Epidermal melanocyte (primary cell): ENCODE results near the gene CASTOR1.
A peak's percentile ranks its signal among the peaks of the same experiment; 100 is the strongest.

Experiments used
- DNase-seq: peaks from one replicate; pipeline ENCODE4 v3.0.0; 2011; ENCODE audit warnings: low spot score; ENCODE audit not compliant: insufficient read length

Gene CASTOR1

DNA sequence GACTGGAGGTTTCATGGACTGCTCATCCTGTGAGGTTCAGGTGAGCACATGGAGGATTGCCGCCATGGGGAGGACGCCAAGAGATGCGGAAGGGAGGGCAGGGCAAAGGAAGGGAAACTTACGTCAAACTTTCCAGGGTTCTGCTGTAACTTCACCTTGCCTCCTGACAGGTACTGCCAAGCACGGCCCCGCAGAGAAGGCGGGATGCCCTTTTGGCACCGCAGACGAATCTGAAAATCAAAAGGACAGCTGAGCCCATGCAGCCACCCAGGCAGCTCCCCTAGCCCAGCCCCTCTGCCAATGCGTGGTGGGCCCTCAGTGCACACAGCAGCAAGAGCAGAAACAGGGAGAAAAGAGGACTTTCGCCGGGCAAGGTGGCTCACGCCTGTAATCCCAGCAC lies 10.0 kb upstream of the CASTOR1 start:
- DNase-seq: no peak

DNA sequence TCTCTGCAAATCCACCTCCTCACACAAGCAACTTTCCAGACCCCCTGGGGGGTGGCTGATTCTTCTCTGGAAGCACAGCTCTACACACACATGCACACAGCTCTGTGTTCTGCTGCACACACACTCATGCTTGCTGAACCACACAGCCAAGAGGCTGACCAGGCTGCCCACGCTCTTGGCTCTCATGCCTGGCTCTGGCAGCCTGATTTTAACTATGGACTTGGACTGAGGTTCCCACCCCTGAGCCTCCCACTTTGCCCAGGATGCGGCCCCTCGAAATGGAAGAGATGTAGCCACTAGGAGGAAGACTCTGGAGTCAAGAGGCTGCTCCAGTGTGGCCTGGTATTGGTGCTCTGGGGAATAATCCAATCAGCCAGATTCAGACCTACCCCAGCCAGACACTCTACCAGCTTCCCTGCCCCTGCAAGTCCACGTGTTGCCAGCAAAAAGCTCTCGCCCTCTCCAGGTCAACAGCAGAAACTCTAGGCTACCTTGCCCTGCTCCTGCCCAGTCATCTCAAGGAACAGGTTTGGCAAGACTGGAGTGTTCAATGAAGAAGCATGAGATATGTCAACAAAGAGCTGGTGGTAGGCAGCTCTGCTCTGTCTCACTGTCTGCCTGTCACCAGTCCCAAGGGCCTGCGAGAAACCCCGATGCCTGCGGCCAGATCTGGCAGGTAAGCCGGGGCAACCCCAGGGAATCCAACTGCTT lies 8.8 kb upstream of the CASTOR1 start:
- DNase-seq: no peak

DNA sequence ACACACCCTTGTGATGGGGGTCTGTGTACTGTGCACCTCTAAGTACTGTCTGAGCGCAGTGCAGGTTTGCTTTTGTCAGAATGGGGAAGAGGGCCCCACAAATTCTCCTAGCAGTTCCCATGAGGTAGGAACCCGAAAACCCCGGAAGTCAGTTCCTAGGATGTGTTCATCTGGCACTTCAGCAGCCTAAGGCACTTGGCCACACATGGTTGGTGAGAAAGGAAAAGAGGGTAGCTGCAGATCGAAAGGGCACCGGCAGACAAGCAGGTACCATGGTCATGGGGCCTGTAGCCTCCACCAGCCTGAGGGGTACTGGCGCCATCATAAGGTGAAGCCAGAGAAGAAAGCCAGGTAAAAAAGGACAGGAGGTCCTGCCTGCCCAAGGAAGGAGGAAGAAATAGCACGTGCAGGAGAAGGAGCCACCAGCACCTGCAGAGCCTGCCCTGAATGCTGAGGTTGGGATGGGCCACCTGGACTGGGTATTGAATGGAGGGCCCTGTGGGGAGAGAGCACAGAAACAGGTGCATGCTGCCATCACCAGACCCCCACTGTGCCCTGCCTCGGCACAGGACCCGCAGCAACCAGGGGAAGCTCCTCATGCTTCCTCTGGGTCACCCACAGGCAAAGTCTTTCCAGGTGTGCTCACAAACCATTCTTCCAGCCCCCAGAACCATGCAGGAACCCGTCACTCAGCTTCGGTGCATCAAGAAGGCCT lies 8.1 kb upstream of the CASTOR1 start:
- DNase-seq: no peak

DNA sequence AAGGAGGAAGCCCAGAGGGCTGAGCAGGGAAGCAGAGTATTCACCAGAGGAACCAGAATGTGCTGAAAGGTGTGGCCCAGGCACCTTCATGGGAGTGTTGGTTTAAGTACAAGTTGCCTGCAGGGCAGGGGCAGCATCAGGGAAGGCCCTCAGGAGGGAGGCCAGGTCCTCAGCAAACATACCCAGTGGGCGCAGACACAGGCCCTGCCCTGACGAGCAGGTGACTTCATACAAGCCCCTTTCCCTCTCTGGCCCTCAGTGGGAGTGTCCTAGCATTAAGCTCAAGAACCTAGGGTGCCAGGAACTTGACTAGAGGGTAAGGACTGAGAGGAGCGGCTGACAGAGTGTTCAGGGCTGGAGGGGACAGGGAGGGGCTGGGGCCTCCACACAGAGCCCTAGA lies 7.5 kb upstream of the CASTOR1 start:
- DNase-seq: no peak

DNA sequence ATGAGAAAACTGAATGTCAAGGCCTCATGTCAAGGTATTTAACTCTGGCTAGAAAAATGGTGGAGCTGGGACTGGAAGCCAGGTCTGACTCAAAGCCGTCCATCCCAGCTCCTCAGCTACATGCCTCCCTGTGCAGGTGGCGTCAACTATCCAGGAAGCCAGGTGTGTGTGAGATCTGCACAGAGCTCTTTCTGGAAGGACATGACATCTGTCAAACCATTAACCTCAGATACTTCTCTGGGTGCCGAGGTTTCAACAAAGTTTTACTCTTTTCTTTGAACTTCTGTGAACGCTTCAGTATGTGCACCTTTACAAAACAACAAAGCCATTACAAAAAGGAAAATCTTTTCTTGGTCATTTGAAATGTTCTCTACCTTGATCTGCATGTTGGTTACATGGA lies 7.0 kb upstream of the CASTOR1 start:
- no peak for DNase-seq

DNA sequence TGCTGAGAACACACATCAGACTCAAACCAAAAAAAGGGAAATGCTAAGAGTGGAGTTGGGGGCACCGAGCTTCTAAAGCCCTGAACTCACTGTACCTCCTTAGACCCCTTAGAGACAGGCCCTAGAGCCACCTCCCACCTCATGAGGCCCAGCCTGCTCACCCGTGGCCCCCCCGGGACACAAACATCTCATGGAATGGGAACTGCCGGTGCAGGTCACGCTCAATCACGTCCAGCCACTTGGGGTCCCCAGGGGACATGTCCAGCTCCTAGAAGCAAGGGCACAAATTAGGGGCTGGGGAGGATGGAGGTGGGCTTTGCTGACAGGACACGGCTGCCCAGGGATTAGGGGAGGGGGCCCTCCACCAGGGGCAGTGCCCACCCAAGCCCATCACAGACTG lies 6.3 kb upstream of the CASTOR1 start:
- DNase-seq: no peak

DNA sequence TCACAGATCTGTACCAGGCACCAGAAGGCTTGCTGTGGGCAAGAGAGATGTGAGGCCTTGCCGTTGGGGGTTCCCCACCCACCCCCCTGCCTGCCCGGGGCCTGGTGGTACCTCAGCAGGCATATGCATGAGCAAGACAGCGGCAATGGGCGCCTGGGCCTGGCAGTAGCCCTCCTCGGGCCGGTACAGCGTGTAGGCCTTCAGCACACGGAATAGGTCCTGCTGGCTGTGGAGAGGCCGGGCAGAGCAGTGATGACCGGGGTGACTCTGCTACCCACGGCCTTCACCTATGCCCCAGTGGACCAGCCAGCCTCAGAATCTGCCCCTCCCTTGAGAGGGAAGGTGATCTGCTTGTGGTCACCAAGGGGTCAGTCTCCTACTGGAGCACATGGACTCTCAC lies 5.5 kb upstream of the CASTOR1 start:
- DNase-seq: no peak

DNA sequence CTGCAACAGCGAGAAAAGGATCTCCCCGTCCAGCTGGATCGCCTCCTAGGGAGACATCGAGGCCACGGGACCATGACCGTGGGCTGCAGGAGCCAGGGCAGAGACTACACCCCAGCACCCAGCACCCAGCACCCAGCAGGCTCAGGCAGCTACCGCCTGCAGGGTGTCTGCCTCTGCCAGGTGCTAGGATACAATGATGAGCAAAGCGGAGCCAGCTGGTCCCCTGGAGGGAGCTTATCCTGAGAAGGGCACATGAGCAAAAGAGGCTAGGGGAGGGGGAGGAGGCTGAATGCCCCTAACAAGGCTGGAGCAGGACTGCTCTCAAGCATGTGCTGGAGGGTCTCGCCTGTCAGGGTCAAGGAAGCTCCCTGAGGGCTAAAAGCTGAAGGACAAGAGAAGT lies 4.8 kb upstream of the CASTOR1 start:
- DNase-seq: no peak

DNA sequence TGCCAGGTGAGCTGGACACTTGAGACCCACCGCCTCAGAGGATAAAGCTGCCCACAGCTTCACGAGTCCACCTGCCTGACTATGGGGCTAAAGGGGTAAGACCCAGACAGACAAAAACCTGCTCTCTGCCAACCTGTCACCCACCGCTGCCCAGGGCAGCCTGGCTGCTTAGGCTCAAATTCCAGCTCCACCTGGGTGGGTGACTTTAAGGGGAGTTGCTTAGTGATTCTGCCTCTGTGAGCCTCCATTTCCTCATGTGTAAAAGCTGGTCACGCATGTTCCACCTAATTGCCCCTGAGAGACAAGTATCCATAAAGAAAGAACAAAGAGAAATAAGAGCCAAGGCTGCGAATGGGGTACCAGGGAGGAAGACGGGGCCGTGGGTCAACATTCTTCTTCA lies 3.7 kb upstream of the CASTOR1 start:
- no peak for DNase-seq

DNA sequence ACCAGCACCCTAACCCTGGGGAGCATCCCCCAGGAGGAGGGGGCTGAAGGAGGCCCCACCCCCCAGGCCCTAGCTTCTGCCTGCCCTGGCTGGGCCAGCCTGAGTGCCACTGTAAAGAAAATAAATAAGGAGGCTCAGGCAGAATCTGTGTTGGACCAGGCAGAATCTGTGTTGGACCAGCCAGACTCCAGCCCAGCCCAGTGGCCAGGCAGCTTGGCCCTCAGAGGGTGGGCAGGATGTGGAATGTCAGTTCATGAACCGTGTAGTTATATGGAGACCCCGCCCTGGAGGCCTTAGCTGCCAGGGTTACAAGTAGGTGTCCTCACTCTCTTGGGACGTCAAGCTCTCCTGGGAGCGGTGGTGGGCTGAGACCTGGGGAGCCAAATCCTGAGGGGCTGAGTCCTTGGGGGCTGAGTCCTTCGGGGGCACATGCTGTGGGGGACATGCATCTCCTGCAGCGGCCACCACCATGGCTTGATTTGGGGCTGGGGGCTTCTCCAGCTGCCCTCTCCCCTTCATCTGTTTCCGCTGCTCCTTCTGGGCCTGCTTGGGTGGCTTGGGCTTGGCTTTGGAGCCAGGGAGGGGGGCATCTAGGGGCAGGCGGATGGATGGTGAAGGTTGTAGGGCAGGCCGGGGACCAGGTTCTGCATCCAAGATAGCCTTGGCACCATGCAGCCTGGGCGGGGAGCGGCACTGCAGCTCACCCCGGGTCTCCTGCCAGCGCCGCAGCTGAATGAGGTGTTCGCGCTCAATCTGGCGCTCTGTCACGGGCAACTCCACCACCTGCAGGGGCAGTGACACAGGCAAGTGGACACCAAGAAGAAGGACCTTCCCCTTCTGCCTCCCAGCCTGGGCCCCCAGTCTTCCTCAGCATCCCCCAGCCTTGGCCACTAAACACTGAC lies 3.0 kb upstream of the CASTOR1 start:
- no peak for DNase-seq

DNA sequence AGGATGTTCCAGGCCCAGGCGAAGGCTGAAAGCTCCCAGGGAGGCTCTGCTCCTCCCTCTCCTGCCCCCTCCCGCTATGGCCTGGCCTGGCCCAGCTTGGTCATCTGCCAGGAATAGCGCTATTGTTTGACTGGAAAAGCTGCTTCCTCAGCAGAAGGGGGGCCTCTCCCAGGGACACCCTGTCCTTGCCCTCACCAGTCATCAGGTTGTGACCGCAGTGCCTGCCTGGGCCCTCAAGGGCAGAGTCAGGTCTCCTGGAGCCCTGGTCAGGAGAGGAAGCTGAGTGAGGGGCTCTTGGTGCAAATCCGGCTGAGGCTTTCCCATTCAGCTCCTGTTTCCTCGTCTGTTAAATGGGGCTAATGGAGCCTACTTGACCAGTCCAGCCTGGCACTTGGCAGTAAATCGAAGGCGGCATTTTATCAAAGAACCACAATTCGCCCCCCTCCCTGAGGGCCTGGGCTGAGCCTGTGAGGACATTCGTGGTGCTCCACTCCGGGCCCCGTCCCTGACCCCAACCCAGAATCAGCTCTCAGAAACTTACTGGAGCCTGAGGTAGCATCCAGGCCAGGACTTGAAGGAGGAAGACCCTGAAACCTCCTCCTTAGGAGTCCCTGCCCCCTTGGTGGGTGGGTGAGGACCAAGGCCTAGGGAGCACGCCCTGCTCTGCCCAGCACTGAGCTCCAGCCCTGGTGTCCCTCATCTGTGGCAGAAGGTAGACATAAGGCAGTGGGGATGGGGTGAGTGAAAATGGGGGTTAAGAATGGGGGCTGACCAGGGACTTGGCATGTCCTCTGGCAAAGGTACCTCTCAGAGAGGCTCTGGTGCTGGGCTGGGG lies 2.0 kb upstream of the CASTOR1 start:
- DNase-seq: no peak

DNA sequence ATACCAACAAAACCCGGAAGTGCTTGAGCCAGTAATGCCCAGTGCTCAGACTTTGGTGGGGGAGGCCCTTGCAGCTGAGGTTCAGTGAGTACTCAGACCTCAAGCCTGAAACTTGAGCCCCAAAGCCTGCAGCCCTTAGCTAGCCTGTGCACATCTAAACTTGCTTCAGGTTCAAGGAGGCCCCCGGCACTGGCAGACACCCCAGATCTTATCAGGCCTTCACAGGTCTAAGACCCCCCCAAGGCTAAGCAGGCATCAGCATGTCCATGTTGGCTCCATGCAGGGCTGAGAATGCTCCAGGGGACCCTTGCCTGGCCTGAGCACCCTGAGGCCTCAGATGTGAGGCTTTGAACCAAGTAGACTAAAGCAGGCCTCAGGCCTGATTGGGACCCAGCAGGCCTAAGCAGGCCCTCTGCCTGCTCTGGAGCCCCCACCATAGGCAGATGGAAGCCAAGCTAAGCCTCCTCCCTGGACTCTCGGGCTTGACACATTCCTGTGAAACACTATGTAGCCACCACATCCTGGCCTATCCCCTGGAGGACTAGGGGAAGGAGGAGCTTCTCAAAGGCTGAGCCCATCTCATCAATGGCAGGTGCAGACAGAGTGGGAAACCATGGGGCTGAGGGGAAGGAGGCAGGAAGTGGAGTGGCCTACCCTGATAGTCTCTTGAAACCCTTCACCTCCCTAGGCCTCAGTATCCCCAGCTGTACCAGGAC lies 1.2 kb upstream of the CASTOR1 start:
- DNase-seq: no peak

DNA sequence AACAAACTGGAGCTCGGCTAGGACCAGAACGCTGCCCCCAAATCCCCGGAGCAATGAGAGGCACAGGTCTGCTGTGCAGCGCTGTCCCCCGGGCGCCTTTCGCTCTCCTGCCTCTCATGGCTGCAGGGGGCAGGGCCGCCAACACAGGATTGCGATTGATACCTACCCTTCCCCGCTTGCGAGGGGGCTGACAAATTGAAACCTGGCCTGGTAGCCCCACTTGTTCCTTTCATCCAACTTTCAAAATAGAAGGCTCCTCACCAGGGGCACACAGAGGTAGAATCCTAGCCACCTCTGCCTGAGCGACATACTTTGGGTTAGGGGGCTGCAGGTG lies 642 bp upstream of the CASTOR1 start:
- no peak for DNase-seq

DNA sequence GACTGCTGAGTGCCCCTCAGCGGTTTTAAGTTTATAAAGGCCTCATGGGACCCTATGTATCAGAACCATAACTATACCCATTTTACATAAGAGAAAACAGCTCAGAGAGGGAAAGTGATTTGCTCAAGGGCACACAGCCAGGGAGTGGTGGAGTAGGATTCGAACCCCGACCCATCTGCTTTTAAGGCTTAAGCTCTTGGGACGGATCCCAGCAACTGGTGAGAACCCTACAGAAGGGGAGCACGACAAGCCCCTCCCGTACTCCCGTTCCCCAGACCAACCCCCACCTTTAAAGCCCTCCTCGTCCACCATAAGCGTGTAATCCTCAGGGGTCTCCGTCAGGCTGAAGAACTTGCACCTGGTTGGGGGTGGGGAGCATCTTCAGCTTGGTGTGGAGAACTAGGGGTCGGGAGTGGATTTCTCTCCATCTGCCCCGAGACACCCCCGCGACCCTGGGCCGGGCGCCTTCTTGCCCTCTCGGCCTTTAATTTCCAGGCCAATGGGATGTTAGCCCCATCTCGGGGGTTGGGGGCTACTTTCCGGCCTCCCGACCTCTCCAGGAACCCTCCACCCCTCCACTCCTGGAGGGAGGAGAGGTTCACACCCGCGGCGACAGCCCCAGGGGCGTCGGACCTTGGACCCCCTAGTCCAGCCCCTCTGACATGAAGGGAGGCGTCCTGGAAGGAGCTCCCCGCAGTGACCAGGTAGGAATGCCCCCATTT lies 725 bp downstream of the CASTOR1 start:
- DNase-seq: no peak

DNA sequence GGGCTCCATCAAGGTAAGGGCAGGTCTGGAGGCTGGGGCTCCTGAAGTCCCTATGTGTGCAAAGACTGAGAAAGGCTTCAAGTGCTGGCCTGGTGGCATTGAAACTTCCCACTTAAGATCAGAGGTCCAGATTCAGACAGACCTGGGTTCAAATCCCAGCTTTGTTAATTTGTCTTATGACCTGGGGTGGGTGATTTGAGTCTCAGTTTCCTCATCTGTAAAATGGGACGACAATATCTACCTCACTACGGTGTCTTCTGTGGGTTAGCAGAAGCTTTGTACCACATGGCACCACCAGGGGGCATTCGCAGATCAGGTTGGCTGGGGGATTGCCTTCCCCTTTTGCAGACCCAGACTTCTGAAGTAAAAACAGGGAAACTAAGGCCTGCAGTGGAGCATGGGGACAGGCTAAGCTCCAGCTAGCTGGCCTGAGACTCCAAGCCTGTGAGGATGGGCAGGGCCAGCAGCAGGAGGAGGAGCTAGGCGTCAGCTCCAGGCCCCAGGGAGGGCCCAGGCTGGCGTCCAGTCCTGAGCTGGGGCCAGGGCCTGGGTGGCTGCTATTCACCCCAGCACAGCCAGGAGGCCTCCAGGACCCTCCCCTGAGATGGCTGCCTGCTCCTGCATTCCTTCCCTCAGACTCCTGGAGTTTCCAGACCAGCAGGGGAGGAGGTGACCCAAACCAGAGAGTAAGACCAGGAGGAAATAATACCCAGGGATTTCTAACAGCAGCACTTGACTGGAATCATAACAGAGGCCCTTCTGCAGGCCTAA lies 1.5 kb downstream of the CASTOR1 start:
- peak; percentile 87 for DNase-seq

DNA sequence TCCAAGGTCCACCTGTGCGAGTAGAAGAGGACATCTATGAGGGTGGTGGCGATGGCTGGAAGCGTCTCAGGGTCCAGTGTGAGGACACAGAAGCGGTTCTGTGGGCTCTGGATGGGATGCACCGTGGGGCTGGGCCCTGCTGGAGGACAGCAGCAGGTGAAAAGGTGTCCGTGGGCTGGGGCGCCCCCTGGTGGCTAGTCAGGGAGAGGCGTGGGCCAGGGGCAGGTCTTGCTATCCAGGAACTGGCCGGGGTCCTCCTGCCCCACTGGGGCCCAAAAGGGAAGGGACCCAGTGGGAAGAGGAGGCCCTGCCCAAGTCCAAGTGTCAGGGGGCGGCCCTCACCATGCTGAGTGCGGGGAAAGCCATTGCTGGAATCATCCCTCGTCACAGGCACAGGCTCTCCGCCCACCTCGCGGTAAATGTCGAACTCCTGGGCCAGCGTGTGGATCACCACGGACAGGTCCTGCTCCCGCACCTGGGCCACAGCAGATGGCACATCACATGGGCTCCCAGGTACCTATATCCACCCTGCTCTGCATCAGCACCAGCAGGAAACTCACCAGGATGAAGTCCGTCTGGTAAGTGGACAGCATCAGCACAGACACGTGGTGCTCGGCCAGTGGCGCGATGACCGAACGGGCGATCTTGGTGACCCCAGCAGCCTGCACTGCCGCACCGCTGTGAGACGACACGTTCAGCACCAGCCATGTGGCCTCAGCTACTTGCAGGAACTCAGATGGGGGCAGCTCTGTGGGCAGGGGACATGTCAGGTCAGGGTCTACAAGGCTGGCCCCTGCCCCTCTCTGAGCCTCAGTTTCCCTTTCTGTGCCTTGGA lies 2.3 kb downstream of the CASTOR1 start:
- no peak for DNase-seq

DNA sequence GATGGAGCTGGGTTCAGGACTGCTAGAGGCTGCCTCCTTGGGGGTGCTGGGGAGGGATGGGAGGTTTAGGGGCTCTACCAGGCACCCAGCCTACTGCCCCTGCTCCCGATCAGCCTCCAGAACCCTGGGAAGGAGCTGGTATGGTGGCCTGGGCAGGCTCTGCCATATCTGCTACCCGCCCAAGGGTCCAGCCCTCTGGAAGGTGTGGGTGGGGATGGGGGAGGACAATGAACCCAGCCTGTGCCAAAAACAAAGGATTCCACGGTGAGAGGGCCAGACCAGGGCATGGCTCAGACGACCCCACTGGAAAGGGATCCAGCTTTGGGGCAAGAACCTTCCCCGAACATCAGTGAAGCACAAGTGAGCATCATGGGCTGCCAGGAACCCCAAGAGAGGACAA lies 3.0 kb downstream of the CASTOR1 start:
- DNase-seq: no peak

DNA sequence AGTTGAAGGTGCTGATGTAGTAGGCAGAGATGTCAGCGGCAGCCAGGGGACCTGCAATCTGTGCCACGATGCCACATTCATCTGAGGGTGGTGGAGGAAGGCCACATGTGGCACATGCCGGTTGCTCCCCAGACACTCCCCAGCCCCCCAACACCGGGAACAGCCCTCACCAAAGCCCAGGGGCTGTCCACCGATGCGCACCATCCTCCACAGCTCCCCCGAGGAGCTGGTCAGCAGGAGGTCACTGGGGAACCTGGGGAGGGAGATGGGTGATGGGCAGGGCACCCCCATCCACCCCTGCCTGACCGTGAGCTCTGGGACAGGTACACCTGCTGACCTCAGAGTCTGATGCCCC lies 3.5 kb downstream of the CASTOR1 start:
- no peak for DNase-seq
